Keratinocyte (primary cell): Measurements from ENCODE around the gene FBXO40.

Experiments used
- CTCF ChIP-seq, 3 experiments: IDR thresholded peaks in 1 of 3; conservative IDR thresholded peaks in 1 of 3; optimal IDR thresholded peaks in 1 of 3; 2 replicates in 2 of 3; 3 replicates in 1 of 3; pipeline versions ENCODE3 to v1.5.1; 2011; ENCODE audit warnings: low read length in 3 of 3, mild to moderate bottlenecking in 3 of 3, moderate library complexity in 2 of 3, control low read depth in 1 of 3, inconsistent platforms in 1 of 3; ENCODE audit not compliant: insufficient read depth in 2 of 3; ENCODE audit errors: extremely low read depth in 1 of 3
- EZH2 ChIP-seq: IDR thresholded peaks from one replicate; pipeline ENCODE4 v1.6.1; 2012; ENCODE audit warnings: inconsistent platforms, mild to moderate bottlenecking, low read length, moderate library complexity

- TF ChIP-seq CTCF (optimal IDR thresholded peaks at IDR 0.05 in 1 of 3, IDR thresholded peaks at IDR 0.05 in 1 of 3, conservative IDR thresholded peaks at IDR 0.05 in 1 of 3; ENCODE audit: extremely low read depth in 1 of 3, insufficient read depth in 2 of 3, low read length in 3 of 3): no peak
- TF ChIP-seq EZH2: no peak
Measured at GRCh38 chr3:121621491-121621890, 28.3 kb downstream of the FBXO40 start.
